ENCODE measurements around the gene STEAP2.
"Not testable (repeated sequence)": the region's sequence is repeated elsewhere in the genome, so short reads cannot be mapped to it uniquely, and the experiment has no call there.

Gene STEAP2

GRCh38 chr7:90211391-90212148 is at the start of gene STEAP2:
Gene STEAP2 (plus strand): TSS chr7:90211740. CDS start chr7:90225083, 13,343 bp downstream.
- DNase-seq (ENCODE audit: low read depth): peak; percentile 88

GRCh38 chr7:90163534-90163933 is 48.0 kb upstream of the STEAP2 start:
- no peak for DNase-seq (ENCODE audit: low read depth)

- DNase-seq (ENCODE audit: low read depth): no peak
Observed at GRCh38 chr7:90165724-90166123, 45.8 kb upstream of the STEAP2 start.

GRCh38 chr7:90166153-90166552 is 45.4 kb upstream of the STEAP2 start:
- no peak for DNase-seq (ENCODE audit: low read depth)

- DNase-seq (ENCODE audit: low read depth): no peak
Observed at GRCh38 chr7:90167361-90167760, 44.2 kb upstream of the STEAP2 start.

GRCh38 chr7:90169891-90170290 is 41.6 kb upstream of the STEAP2 start:
- DNase-seq (ENCODE audit: low read depth): no peak

- DNase-seq (ENCODE audit: low read depth): no peak
Observed at GRCh38 chr7:90172121-90172520, 39.4 kb upstream of the STEAP2 start.

- DNase-seq (ENCODE audit: low read depth): no peak
Observed at GRCh38 chr7:90172624-90173023, 38.9 kb upstream of the STEAP2 start.

GRCh38 chr7:90173127-90173844 is 38.3 kb upstream of the STEAP2 start:
- peak; percentile 39 for DNase-seq (ENCODE audit: low read depth)

GRCh38 chr7:90175667-90176066 is 35.9 kb upstream of the STEAP2 start:
- no peak for DNase-seq (ENCODE audit: low read depth)

GRCh38 chr7:90176195-90176594 is 35.3 kb upstream of the STEAP2 start:
- no peak for DNase-seq (ENCODE audit: low read depth)

GRCh38 chr7:90178166-90178565 is 33.4 kb upstream of the STEAP2 start:
- no peak for DNase-seq (ENCODE audit: low read depth)

- DNase-seq (ENCODE audit: low read depth): peak; percentile 68
Observed at GRCh38 chr7:90178679-90179278, 32.8 kb upstream of the STEAP2 start.

GRCh38 chr7:90180011-90180585 is 31.4 kb upstream of the STEAP2 start:
- DNase-seq (ENCODE audit: low read depth): peak; percentile 38

GRCh38 chr7:90180649-90181048 is 30.9 kb upstream of the STEAP2 start:
- no peak for DNase-seq (ENCODE audit: low read depth)

GRCh38 chr7:90181485-90181884 is 30.1 kb upstream of the STEAP2 start:
- DNase-seq (ENCODE audit: low read depth): no peak

- not testable (repeated sequence) for DNase-seq (ENCODE audit: low read depth)
Observed at GRCh38 chr7:90186290-90186689, 25.2 kb upstream of the STEAP2 start.

- DNase-seq (ENCODE audit: low read depth): no peak
Observed at GRCh38 chr7:90187507-90188050, 24.0 kb upstream of the STEAP2 start.

GRCh38 chr7:90188281-90188680 is 23.3 kb upstream of the STEAP2 start:
- DNase-seq (ENCODE audit: low read depth): no peak

GRCh38 chr7:90190995-90191394 is 20.5 kb upstream of the STEAP2 start:
- no peak for DNase-seq (ENCODE audit: low read depth)

- no peak for DNase-seq (ENCODE audit: low read depth)
Observed at GRCh38 chr7:90191648-90192047, 19.9 kb upstream of the STEAP2 start.

Measured in iris pigment epithelial cell (primary cell).